Measurements from ENCODE around the gene HTR6.

DNA sequence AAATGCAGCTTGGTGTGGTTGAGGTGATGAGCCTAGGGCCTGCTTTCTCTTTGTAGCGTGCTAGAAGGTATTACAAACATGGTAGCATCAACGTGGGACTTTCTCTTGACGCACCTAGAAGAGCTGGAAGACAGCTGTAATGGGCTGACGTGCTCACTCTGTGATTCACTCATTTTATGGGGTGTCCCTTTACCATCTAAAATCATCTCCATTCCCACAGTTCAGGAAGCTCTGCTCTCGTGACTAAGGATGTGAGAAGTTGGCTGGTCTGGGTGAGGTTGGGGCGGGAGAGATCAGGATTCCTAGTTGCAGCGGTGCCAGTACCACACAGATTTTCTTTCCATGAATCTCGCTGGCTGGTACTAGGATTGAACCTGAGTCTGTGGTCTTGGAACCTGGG is 4.2 kb downstream of the HTR6 start:
- TF ChIP-seq, protein P1, sequence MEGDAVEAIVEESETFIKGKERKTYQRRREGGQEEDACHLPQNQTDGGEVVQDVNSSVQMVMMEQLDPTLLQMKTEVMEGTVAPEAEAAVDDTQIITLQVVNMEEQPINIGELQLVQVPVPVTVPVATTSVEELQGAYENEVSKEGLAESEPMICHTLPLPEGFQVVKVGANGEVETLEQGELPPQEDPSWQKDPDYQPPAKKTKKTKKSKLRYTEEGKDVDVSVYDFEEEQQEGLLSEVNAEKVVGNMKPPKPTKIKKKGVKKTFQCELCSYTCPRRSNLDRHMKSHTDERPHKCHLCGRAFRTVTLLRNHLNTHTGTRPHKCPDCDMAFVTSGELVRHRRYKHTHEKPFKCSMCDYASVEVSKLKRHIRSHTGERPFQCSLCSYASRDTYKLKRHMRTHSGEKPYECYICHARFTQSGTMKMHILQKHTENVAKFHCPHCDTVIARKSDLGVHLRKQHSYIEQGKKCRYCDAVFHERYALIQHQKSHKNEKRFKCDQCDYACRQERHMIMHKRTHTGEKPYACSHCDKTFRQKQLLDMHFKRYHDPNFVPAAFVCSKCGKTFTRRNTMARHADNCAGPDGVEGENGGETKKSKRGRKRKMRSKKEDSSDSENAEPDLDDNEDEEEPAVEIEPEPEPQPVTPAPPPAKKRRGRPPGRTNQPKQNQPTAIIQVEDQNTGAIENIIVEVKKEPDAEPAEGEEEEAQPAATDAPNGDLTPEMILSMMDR (IDR thresholded peaks at IDR 0.05; ENCODE audit: insufficient read depth, low read depth, low read length), result no peak
- no peak for TF ChIP-seq EZH2 (IDR thresholded peaks at IDR 0.05; ENCODE audit: insufficient read depth, low read length)

All from astrocyte (in vitro differentiated cells and primary cell).